NB4 (cell line): ENCODE results near the gene SGTA.

Experiments
- DNase-seq: peaks from one replicate; pipeline ENCODE4 v3.0.0; 2010; ENCODE audit warnings: low read depth
- H3K4me3 ChIP-seq: one replicate; pipeline ENCODE4 v1.5.1; 2011; ENCODE audit warnings: mild to moderate bottlenecking, low read depth, low read length, moderate library complexity
- CTCF ChIP-seq: IDR thresholded peaks from one replicate; pipeline ENCODE4 v1.5.1; 2012; ENCODE audit warnings: low read depth, low read length
- MYC ChIP-seq: IDR thresholded peaks from 2 replicates; pipeline ENCODE4 v1.6.1; 2011; ENCODE audit warnings: low read depth, low read length
- POLR2A ChIP-seq: IDR thresholded peaks from 2 replicates; pipeline ENCODE4 v1.6.1; 2011; ENCODE audit warnings: mild to moderate bottlenecking; ENCODE audit not compliant: insufficient read length; ENCODE audit errors: extremely low read depth
- TF ChIP-seq, protein P1 (sequence below): IDR thresholded peaks from 2 replicates; pipeline ENCODE4 v1.6.1; 2011; ENCODE audit warnings: low read depth, low read length

Gene SGTA

DNA sequence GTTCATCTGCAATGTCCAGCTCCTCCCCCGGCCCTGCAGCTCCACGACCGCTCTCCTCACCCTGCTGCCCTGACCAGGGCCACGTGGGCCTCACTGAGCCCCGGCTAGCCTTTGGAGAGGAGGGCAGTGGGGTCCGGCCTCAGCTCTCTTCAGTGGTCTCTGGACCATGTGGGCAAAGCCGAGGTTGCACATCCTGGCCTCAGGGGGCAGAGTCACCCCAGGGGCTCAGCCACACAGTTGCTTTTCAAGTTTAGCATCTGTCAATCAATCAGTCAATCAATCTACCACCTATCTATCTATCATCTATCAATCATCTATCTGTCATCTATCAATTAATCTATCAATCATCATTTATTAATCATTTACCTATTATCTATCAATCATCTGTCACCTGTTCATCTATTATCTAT is 58.9 kb downstream of the SGTA start:
- DNase-seq, result no peak
- TF ChIP-seq CTCF, result no peak
- no peak for TF ChIP-seq MYC
- TF ChIP-seq POLR2A, result no peak
- TF ChIP-seq, protein P1, sequence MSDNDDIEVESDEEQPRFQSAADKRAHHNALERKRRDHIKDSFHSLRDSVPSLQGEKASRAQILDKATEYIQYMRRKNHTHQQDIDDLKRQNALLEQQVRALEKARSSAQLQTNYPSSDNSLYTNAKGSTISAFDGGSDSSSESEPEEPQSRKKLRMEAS, result no peak
- no peak overlapping the region for H3K4me3 ChIP-seq

DNA sequence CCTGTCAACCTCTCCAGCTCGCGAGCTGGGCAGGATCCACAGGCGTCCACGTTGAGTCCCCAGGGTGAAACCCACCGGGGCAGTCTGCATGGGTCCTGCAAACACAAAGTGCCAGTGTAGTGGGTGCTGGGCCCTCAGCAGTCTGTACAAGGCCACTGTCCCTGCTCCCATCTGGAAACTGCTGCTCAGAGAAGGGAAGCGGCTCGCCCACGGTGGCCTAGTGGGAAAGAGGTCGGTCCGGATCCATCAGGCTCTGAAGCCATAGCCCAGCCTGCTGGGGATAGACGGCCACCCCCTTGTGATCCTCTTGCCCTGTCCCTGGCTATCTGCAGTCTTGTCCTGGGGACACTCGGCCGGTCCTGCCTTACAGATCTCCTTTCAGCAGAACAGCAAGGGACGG is 59.3 kb downstream of the SGTA start:
- no peak overlapping the region for H3K4me3 ChIP-seq
- no peak for DNase-seq
- TF ChIP-seq CTCF (no peak), MYC (no peak), POLR2A (no peak)
- TF ChIP-seq, protein P1, result no peak

GRCh38 chr19:2723345-2723715 is 59.7 kb downstream of the SGTA start:
- no peak overlapping the region for H3K4me3 ChIP-seq
- TF ChIP-seq POLR2A, result no peak
- TF ChIP-seq MYC, result no peak
- TF ChIP-seq, protein P1, result no peak
- TF ChIP-seq CTCF, result no peak
- no peak for DNase-seq

- DNase-seq, result peak; percentile 79
- TF ChIP-seq POLR2A, result no peak
- TF ChIP-seq, protein P1, result 0 out of 2 replicates have a peak, but pooled peaks have one; percentile 22
These were observed 60.3 kb downstream of the SGTA start for GRCh38 chr19:2722541-2723344.

GRCh38 chr19:2721570-2722540 is 61.2 kb downstream of the SGTA start:
- no peak overlapping the region for H3K4me3 ChIP-seq

More at GRCh38 chr19:2722541-2723344, 60.3 kb downstream of the SGTA start:
- H3K4me3 ChIP-seq, result no peak overlapping the region

More at GRCh38 chr19:2721570-2722540, 61.2 kb downstream of the SGTA start:
- no peak for TF ChIP-seq POLR2A
- TF ChIP-seq MYC, result no peak
- no peak for TF ChIP-seq CTCF
- TF ChIP-seq, protein P1, result no peak
- DNase-seq, result no peak
